HepG2 (cell line): ENCODE data around the gene OCSTAMP. TPM values are rescaled to one million over a fixed set of nuclear protein-coding genes. Genes with fewer than 3 reads are reported as not detected.

ENCODE experiments used
- ARID5B ChIP-seq: IDR thresholded peaks from 2 replicates; pipeline ENCODE4 v1.4.0; 2020; ENCODE audit warnings: mild to moderate bottlenecking, missing genetic modification reagents
- CREB3 ChIP-seq: sonication (generic); formaldehyde crosslinking; IDR thresholded peaks from 2 replicates; pipeline ENCODE4 v1.5.0; 2020; ENCODE audit warnings: missing genetic modification reagents
- DDIT3 ChIP-seq: sonication (generic); formaldehyde crosslinking; IDR thresholded peaks from 2 replicates; pipeline ENCODE4 v1.4.0; 2020; ENCODE audit warnings: mild to moderate bottlenecking, missing genetic modification reagents
- FOXA3 ChIP-seq: IDR thresholded peaks from 2 replicates; pipeline ENCODE4 v1.6.1; 2016; ENCODE audit warnings: missing genetic modification reagents, missing compliant biosample characterization
- HMG20B ChIP-seq: conservative IDR thresholded peaks from 2 replicates; pipeline ENCODE4 v1.6.1; 2016; ENCODE audit warnings: missing genetic modification reagents, missing compliant biosample characterization
- NCOR1 ChIP-seq: fragments of 200-600 bp; sonication (generic); IDR thresholded peaks from 2 replicates; pipeline ENCODE4 v1.7.0; 2017; ENCODE audit warnings: antibody characterized with exemption, low read length, borderline replicate concordance
- NFATC3 ChIP-seq: sonication (generic); formaldehyde crosslinking; IDR thresholded peaks from 2 replicates; pipeline ENCODE4 v1.5.1; 2020; ENCODE audit warnings: mild to moderate bottlenecking, missing genetic modification reagents
- REPIN1 ChIP-seq: sonication (generic); formaldehyde crosslinking; IDR thresholded peaks from 2 replicates; pipeline ENCODE4 v1.8.0; 2022; ENCODE audit warnings: missing genetic modification reagents, low read depth, mild to moderate bottlenecking, borderline replicate concordance
- RNF2 ChIP-seq: fragments of 450-650 bp; conservative IDR thresholded peaks from 2 replicates; pipeline ENCODE4 v1.6.1; 2016; ENCODE audit warnings: low read depth
- SKI ChIP-seq: fragments of 450-650 bp; IDR thresholded peaks from one replicate; pipeline ENCODE4 v1.6.1; 2018; ENCODE audit warnings: mild to moderate bottlenecking; ENCODE audit not compliant: partially characterized antibody
- TEAD3 ChIP-seq: optimal IDR thresholded peaks from 2 replicates; pipeline ENCODE3; 2016; ENCODE audit warnings: borderline replicate concordance
- ZNF484 ChIP-seq: sonication (generic); formaldehyde crosslinking; IDR thresholded peaks from 2 replicates; pipeline ENCODE4 v1.5.1; 2020; ENCODE audit warnings: mild to moderate bottlenecking, low read depth, missing genetic modification reagents, borderline replicate concordance
- ZNF75D ChIP-seq: sonication (generic); formaldehyde crosslinking; IDR thresholded peaks from 2 replicates; pipeline ENCODE4 v1.8.1; 2023; ENCODE audit warnings: missing genetic modification reagents, mild to moderate bottlenecking, borderline replicate concordance
- ZNF780A ChIP-seq: sonication (generic); formaldehyde crosslinking; IDR thresholded peaks from 2 replicates; pipeline ENCODE4 v1.8.0; 2022; ENCODE audit warnings: mild to moderate bottlenecking, missing genetic modification reagents, moderate library complexity
- ZSCAN12 ChIP-seq: sonication (generic); formaldehyde crosslinking; IDR thresholded peaks from 2 replicates; pipeline ENCODE4 v1.9.0; 2021; ENCODE audit warnings: mild to moderate bottlenecking, missing genetic modification reagents
- polyA plus RNA-seq, 8 experiments: library from polyadenylated mRNA; depleted of rRNA in 3 of 8; stranded (reverse) in 7 of 8; unstranded in 1 of 8; fragments of >200 nt; fragmentation: Illumina TruSeq in 4 of 8; extraction: Trizol in 4 of 8; gene quantifications; 2 replicates each; pipeline versions ENCODE4 v1.2.1 to v1.2.3, GENCODE V29; 2011 to 2016; ENCODE audit warnings: low read depth in 4 of 8, missing spikeins in 1 of 8, mixed read lengths in 1 of 8; ENCODE audit not compliant: insufficient read depth in 1 of 8
- total RNA-seq, 5 experiments: library from RNA; depleted of rRNA; stranded (reverse); fragments of >200 nt; fragmentation: Illumina TruSeq; extraction: Trizol; gene quantifications; 2 replicates each; pipeline ENCODE4 v1.2.3, GENCODE V29; 2016; ENCODE audit warnings: low read depth in 1 of 5
- TF ChIP-seq, protein P1 (sequence below): sonication (generic); formaldehyde crosslinking; IDR thresholded peaks from 2 replicates; pipeline ENCODE4 v1.4.0; 2020; ENCODE audit warnings: missing genetic modification reagents
- TF ChIP-seq, protein P2 (sequence below): sonication (generic); formaldehyde crosslinking; IDR thresholded peaks from 2 replicates; pipeline ENCODE4 v1.4.0; 2020; ENCODE audit warnings: mild to moderate bottlenecking, low read depth, missing genetic modification reagents
- TF ChIP-seq, protein P3 (sequence below): sonication (generic); formaldehyde crosslinking; IDR thresholded peaks from 2 replicates; pipeline ENCODE4 v1.5.0; 2020; ENCODE audit warnings: missing genetic modification reagents

OCSTAMP gene
- total and polyA plus RNA-seq, 2 of the 13 experiments (the other 11 are each of a cell fraction or from before 2014, with no cell fraction given): not detected

DNA sequence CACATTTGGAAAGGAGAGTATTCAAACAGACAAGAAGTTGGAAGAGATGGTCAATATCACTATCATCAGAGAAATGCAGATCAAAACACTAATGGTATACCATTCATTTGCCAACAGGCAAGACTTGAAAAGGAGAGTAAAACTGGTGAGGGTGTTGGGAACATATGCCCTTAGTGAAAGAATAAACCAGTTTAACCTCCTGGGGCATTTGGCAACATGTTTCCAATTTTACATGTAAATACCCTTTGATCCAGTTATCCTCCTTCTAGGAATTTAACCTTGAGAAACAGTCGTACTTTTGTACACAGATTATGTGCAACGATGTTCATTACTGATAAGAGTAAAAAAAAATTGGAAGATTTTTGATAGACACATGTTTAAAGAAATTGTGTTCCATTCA is 34.1 kb upstream of the OCSTAMP start (continued):
- TF ChIP-seq, protein P1, sequence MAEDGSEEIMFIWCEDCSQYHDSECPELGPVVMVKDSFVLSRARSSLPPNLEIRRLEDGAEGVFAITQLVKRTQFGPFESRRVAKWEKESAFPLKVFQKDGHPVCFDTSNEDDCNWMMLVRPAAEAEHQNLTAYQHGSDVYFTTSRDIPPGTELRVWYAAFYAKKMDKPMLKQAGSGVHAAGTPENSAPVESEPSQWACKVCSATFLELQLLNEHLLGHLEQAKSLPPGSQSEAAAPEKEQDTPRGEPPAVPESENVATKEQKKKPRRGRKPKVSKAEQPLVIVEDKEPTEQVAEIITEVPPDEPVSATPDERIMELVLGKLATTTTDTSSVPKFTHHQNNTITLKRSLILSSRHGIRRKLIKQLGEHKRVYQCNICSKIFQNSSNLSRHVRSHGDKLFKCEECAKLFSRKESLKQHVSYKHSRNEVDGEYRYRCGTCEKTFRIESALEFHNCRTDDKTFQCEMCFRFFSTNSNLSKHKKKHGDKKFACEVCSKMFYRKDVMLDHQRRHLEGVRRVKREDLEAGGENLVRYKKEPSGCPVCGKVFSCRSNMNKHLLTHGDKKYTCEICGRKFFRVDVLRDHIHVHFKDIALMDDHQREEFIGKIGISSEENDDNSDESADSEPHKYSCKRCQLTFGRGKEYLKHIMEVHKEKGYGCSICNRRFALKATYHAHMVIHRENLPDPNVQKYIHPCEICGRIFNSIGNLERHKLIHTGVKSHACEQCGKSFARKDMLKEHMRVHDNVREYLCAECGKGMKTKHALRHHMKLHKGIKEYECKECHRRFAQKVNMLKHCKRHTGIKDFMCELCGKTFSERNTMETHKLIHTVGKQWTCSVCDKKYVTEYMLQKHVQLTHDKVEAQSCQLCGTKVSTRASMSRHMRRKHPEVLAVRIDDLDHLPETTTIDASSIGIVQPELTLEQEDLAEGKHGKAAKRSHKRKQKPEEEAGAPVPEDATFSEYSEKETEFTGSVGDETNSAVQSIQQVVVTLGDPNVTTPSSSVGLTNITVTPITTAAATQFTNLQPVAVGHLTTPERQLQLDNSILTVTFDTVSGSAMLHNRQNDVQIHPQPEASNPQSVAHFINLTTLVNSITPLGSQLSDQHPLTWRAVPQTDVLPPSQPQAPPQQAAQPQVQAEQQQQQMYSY (CRISPR knock-in tag): no peak
- TF ChIP-seq RNF2: no peak
- TF ChIP-seq ARID5B (CRISPR knock-in tag): peak; percentile 93
- no peak for TF ChIP-seq CREB3 (CRISPR knock-in tag)
- TF ChIP-seq, protein P2, sequence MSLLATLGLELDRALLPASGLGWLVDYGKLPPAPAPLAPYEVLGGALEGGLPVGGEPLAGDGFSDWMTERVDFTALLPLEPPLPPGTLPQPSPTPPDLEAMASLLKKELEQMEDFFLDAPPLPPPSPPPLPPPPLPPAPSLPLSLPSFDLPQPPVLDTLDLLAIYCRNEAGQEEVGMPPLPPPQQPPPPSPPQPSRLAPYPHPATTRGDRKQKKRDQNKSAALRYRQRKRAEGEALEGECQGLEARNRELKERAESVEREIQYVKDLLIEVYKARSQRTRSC (CRISPR knock-in tag): no peak
- TF ChIP-seq TEAD3 (CRISPR knock-in tag): peak; percentile 12
- no peak for TF ChIP-seq REPIN1 (CRISPR knock-in tag)
- TF ChIP-seq FOXA3 (CRISPR knock-in tag): peak; percentile 89
- no peak for TF ChIP-seq ZNF75D (CRISPR knock-in tag)
- no peak for TF ChIP-seq ZNF780A
- TF ChIP-seq HMG20B: 0 out of 2 replicates have a peak, but pooled peaks have one; percentile 40
- no peak for TF ChIP-seq ZSCAN12 (CRISPR knock-in tag)
- no peak for TF ChIP-seq ZNF484 (CRISPR knock-in tag)
- no peak for TF ChIP-seq NFATC3
- no peak for TF ChIP-seq DDIT3 (CRISPR knock-in tag)
- TF ChIP-seq, protein P3, sequence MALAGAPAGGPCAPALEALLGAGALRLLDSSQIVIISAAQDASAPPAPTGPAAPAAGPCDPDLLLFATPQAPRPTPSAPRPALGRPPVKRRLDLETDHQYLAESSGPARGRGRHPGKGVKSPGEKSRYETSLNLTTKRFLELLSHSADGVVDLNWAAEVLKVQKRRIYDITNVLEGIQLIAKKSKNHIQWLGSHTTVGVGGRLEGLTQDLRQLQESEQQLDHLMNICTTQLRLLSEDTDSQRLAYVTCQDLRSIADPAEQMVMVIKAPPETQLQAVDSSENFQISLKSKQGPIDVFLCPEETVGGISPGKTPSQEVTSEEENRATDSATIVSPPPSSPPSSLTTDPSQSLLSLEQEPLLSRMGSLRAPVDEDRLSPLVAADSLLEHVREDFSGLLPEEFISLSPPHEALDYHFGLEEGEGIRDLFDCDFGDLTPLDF (CRISPR knock-in tag): no peak
- peak; percentile 82 for TF ChIP-seq SKI
- peak; percentile 83; the same call in 1 of the 2 replicates for TF ChIP-seq NCOR1
